Thyroid gland (tissue), 4 donors: Measurements from ENCODE around the gene TRIM47.

Source experiments
- CTCF ChIP-seq, 6 experiments: fragments of 200-600 bp in 3 of 6; fragments of 450-650 bp in 3 of 6; sonication (generic) in 3 of 6; IDR thresholded peaks; one replicate each; pipeline ENCODE4 v1.5.1; 2016 to 2019; ENCODE audit warnings: antibody characterized with exemption in 6 of 6, mild to moderate bottlenecking in 2 of 6, inconsistent platforms in 1 of 6, moderate library complexity in 1 of 6
- POLR2A ChIP-seq, 2 donors: fragments of 450-650 bp; IDR thresholded peaks; one replicate each; pipeline ENCODE4 v1.6.1; 2017; ENCODE audit warnings: antibody characterized with exemption in 2 of 2, mild to moderate bottlenecking in 2 of 2, moderate library complexity in 1 of 2

GRCh38 chr17:75853433-75853832, 24.9 kb downstream of the TRIM47 start:
- TF ChIP-seq CTCF (IDR thresholded peaks at IDR 0.05) (no peak), POLR2A (IDR thresholded peaks at IDR 0.05) (no peak)
